GM18867 (cell line): Measurements from ENCODE around the gene PRKG1.
"Not testable (repeated sequence)": the region's sequence is repeated elsewhere in the genome, so short reads cannot be mapped to it uniquely, and the experiment has no call there.

Source experiments
- ATAC-seq: cut with Tn5 transposase; IDR thresholded peaks from one replicate; pipeline ENCODE4 v1.9.1; 2021; ENCODE audit warnings: mild to moderate bottlenecking, moderate library complexity; ENCODE audit not compliant: unreplicated experiment

The PRKG1 gene

GRCh38 chr10:52020702-52021101, 946.4 kb downstream of the PRKG1 start:
- no peak for ATAC-seq

- no peak for ATAC-seq
Measured at GRCh38 chr10:52027055-52027705, 952.9 kb downstream of the PRKG1 start.

GRCh38 chr10:52028523-52028858, 954.2 kb downstream of the PRKG1 start:
- no peak for ATAC-seq

GRCh38 chr10:52029628-52030027, 955.3 kb downstream of the PRKG1 start:
- no peak for ATAC-seq

- ATAC-seq: no peak
Measured at GRCh38 chr10:52030051-52030790, 955.9 kb downstream of the PRKG1 start.

- ATAC-seq: no peak
Measured at GRCh38 chr10:52030975-52031374, 956.7 kb downstream of the PRKG1 start.

GRCh38 chr10:52031771-52032170, 957.5 kb downstream of the PRKG1 start:
- ATAC-seq: no peak

- no peak for ATAC-seq
Measured at GRCh38 chr10:52032681-52033629, 958.7 kb downstream of the PRKG1 start.

- ATAC-seq: not testable (repeated sequence)
Measured at GRCh38 chr10:52039002-52039793, 964.9 kb downstream of the PRKG1 start.

GRCh38 chr10:52040486-52040885, 966.2 kb downstream of the PRKG1 start:
- no peak for ATAC-seq

GRCh38 chr10:52043811-52044210, 969.5 kb downstream of the PRKG1 start:
- ATAC-seq: no peak

GRCh38 chr10:52048051-52048450, 973.8 kb downstream of the PRKG1 start:
- no peak for ATAC-seq

GRCh38 chr10:52050429-52051047, 976.3 kb downstream of the PRKG1 start:
- no peak for ATAC-seq

GRCh38 chr10:52053497-52053896, 979.2 kb downstream of the PRKG1 start:
- ATAC-seq: no peak

GRCh38 chr10:52056291-52056690, 982.0 kb downstream of the PRKG1 start:
- ATAC-seq: no peak

GRCh38 chr10:52059089-52059488, 984.8 kb downstream of the PRKG1 start:
- ATAC-seq: no peak

- ATAC-seq: no peak
Measured at GRCh38 chr10:52063159-52063558, 988.9 kb downstream of the PRKG1 start.

- ATAC-seq: no peak
Measured at GRCh38 chr10:52064084-52064845, 990.0 kb downstream of the PRKG1 start.

- no peak for ATAC-seq
Measured at GRCh38 chr10:52066383-52066782, 992.1 kb downstream of the PRKG1 start.

- ATAC-seq: no peak
Measured at GRCh38 chr10:52068485-52068884, 994.2 kb downstream of the PRKG1 start.
